NCI-H82 (cell line): ENCODE data around the gene KLHL25.

Experiments
- DNase-seq: peaks from one replicate; lab custom pipeline; 2025; lab: John Stamatoyannopoulos, UW

KLHL25 gene

GRCh38 chr15:85777250-85778106 lies 17.2 kb downstream of the KLHL25 start:
- DNase-seq: no peak

- DNase-seq: no peak
Observed at GRCh38 chr15:85773970-85774369, 20.8 kb downstream of the KLHL25 start.

GRCh38 chr15:85773249-85773648 lies 21.5 kb downstream of the KLHL25 start:
- no peak for DNase-seq

GRCh38 chr15:85772668-85773067 lies 22.1 kb downstream of the KLHL25 start:
- no peak for DNase-seq

GRCh38 chr15:85771781-85772445 lies 22.8 kb downstream of the KLHL25 start:
- DNase-seq: no peak

GRCh38 chr15:85771271-85771670 lies 23.5 kb downstream of the KLHL25 start:
- DNase-seq: no peak

GRCh38 chr15:85770096-85771041 lies 24.4 kb downstream of the KLHL25 start:
- no peak for DNase-seq

GRCh38 chr15:85769182-85769900 lies 25.4 kb downstream of the KLHL25 start:
- no peak for DNase-seq

GRCh38 chr15:85768595-85769168 lies 26.0 kb downstream of the KLHL25 start:
- DNase-seq: no peak

- no peak for DNase-seq
Observed at GRCh38 chr15:85767785-85768529, 26.8 kb downstream of the KLHL25 start.

- peak; percentile 79 for DNase-seq
Observed at GRCh38 chr15:85766001-85766831, 28.5 kb downstream of the KLHL25 start.

- DNase-seq: no peak
Observed at GRCh38 chr15:85764649-85765277, 30.0 kb downstream of the KLHL25 start.

- DNase-seq: no peak
Observed at GRCh38 chr15:85763673-85764633, 30.8 kb downstream of the KLHL25 start.

- no peak for DNase-seq
Observed at GRCh38 chr15:85763157-85763556, 31.6 kb downstream of the KLHL25 start.

GRCh38 chr15:85762756-85763127 lies 32.0 kb downstream of the KLHL25 start:
- no peak for DNase-seq

GRCh38 chr15:85762039-85762755 lies 32.5 kb downstream of the KLHL25 start:
- no peak for DNase-seq

- no peak for DNase-seq
Observed at GRCh38 chr15:85761635-85762034, 33.1 kb downstream of the KLHL25 start.
